H9 (cell line): ENCODE results near the gene MAST4. TPM values are rescaled to one million over a fixed set of nuclear protein-coding genes. Genes with fewer than 3 reads are reported as not detected.

Experiments used
- DNase-seq: peaks from one replicate; pipeline ENCODE4 v3.0.0-alpha.2; 2017
- H2AFZ ChIP-seq: one replicate; pipeline ENCODE4 v1.6.1; 2013; ENCODE audit warnings: mild to moderate bottlenecking, low read length, control low read depth, moderate library complexity
- H2AK5ac ChIP-seq: 2 replicates; pipeline ENCODE4 v1.6.1; 2013; ENCODE audit warnings: low read length, control low read depth, mixed read lengths; ENCODE audit not compliant: insufficient read length
- H2BK120ac ChIP-seq: one replicate; pipeline ENCODE4 v1.6.1; 2013; ENCODE audit warnings: low read depth, mild to moderate bottlenecking, low read length, control low read depth, inconsistent platforms; ENCODE audit not compliant: poor library complexity, severe bottlenecking
- H2BK12ac ChIP-seq: 2 replicates; pipeline ENCODE4 v1.6.1; 2013; ENCODE audit warnings: low read length, control low read depth, mixed read lengths, low read depth; ENCODE audit not compliant: insufficient read length
- H2BK15ac ChIP-seq: 2 replicates; pipeline ENCODE4 v1.6.1; 2013; ENCODE audit warnings: low read depth, low read length, control low read depth
- H2BK20ac ChIP-seq: one replicate; pipeline ENCODE4 v1.6.1; 2013; ENCODE audit warnings: low read depth, mild to moderate bottlenecking, low read length, control low read depth, inconsistent platforms; ENCODE audit not compliant: poor library complexity, severe bottlenecking
- H2BK5ac ChIP-seq: 2 replicates; pipeline ENCODE4 v1.6.1; 2013; ENCODE audit warnings: low read length, control low read depth, mixed read lengths; ENCODE audit not compliant: insufficient read length
- H3K14ac ChIP-seq: 2 replicates; pipeline ENCODE4 v1.6.1; 2013; ENCODE audit warnings: low read length, control low read depth; ENCODE audit not compliant: insufficient read depth
- H3K18ac ChIP-seq: 2 replicates; pipeline ENCODE4 v1.6.1; 2013; ENCODE audit warnings: low read depth, mild to moderate bottlenecking, mixed read lengths, low read length, control low read depth; ENCODE audit not compliant: insufficient read length
- H3K23ac ChIP-seq: 2 replicates; pipeline ENCODE4 v1.6.1; 2013; ENCODE audit warnings: low read length, control low read depth, mixed read lengths, low read depth; ENCODE audit not compliant: insufficient read length
- H3K23me2 ChIP-seq: 2 replicates; pipeline ENCODE4 v1.6.1; 2013; ENCODE audit warnings: low read depth, mild to moderate bottlenecking, mixed read lengths, low read length, control low read depth; ENCODE audit not compliant: insufficient read length, poor library complexity, severe bottlenecking
- H3K27ac ChIP-seq: 2 replicates; pipeline ENCODE4 v1.5.1; 2013; ENCODE audit warnings: low read length, control low read depth, mixed read lengths, low read depth; ENCODE audit not compliant: insufficient read length
- H3K27me3 ChIP-seq: 2 replicates; pipeline ENCODE4 v1.6.1; 2013; ENCODE audit warnings: low read length, control low read depth, inconsistent platforms; ENCODE audit not compliant: insufficient read depth
- H3K4ac ChIP-seq: 2 replicates; pipeline ENCODE4 v1.6.1; 2013; ENCODE audit warnings: low read depth, mild to moderate bottlenecking, control low read depth, inconsistent platforms, low read length, moderate library complexity
- H3K4me1 ChIP-seq: 2 replicates; pipeline ENCODE4 v1.6.1; 2013; ENCODE audit warnings: low read length, control low read depth, inconsistent platforms; ENCODE audit not compliant: insufficient read depth
- H3K4me2 ChIP-seq: 2 replicates; pipeline ENCODE4 v1.6.1; 2013; ENCODE audit warnings: low read length, control low read depth, mixed read lengths; ENCODE audit not compliant: insufficient read length, insufficient read depth
- H3K56ac ChIP-seq: 2 replicates; pipeline ENCODE4 v1.6.1; 2013; ENCODE audit warnings: low read depth, mild to moderate bottlenecking, mixed read lengths, low read length, control low read depth; ENCODE audit not compliant: insufficient read length
- H3K79me1 ChIP-seq: 2 replicates; pipeline ENCODE4 v1.6.1; 2013; ENCODE audit warnings: low read depth, mild to moderate bottlenecking, moderate library complexity, low read length, control low read depth, inconsistent platforms; ENCODE audit not compliant: insufficient read depth, poor library complexity, severe bottlenecking
- H3K79me2 ChIP-seq: 2 replicates; pipeline ENCODE4 v1.6.1; 2013; ENCODE audit warnings: low read length, control low read depth, inconsistent platforms; ENCODE audit not compliant: insufficient read depth
- H3K9ac ChIP-seq: 2 replicates; pipeline ENCODE4 v1.6.1; 2013; ENCODE audit warnings: low read length, control low read depth, mixed read lengths; ENCODE audit not compliant: insufficient read length; ENCODE audit errors: extremely low read depth
- H3K9me3 ChIP-seq: one replicate; pipeline ENCODE4 v1.6.1; 2013; ENCODE audit warnings: low read depth, low read length, inconsistent platforms; ENCODE audit not compliant: control insufficient read depth
- H3T11ph ChIP-seq: one replicate; pipeline ENCODE4 v1.6.1; 2013; ENCODE audit warnings: mild to moderate bottlenecking, low read length, control low read depth, inconsistent platforms
- H4K20me1 ChIP-seq: one replicate; pipeline ENCODE4 v1.6.1; 2013; ENCODE audit not compliant: control insufficient read depth, insufficient read length, insufficient read depth
- H4K5ac ChIP-seq: 2 replicates; pipeline ENCODE4 v1.6.1; 2013; ENCODE audit warnings: low read depth, mild to moderate bottlenecking, mixed read lengths, low read length, control low read depth; ENCODE audit not compliant: insufficient read length
- H4K8ac ChIP-seq: replicated peaks from 2 replicates; pipeline ENCODE4 v1.6.1; 2013; ENCODE audit warnings: low read length, control low read depth, mixed read lengths, low read depth; ENCODE audit not compliant: insufficient read length
- H4K91ac ChIP-seq: 2 replicates; pipeline ENCODE4 v1.6.1; 2013; ENCODE audit warnings: low read depth, mild to moderate bottlenecking, moderate library complexity, mixed read lengths, low read length, control low read depth; ENCODE audit not compliant: insufficient read length
- H3K27ac Mint-ChIP-seq, 3 experiments: 2 replicates in 2 of 3; 3 replicates in 1 of 3; pipeline ENCODE4 v1.8.0; 2020 to 2021; ENCODE audit warnings: mixed read lengths in 3 of 3, mild to moderate bottlenecking in 1 of 3, moderate library complexity in 1 of 3
- H3K27me3 Mint-ChIP-seq: 2 replicates; pipeline ENCODE4 v1.8.0; 2021; ENCODE audit warnings: low read depth, mild to moderate bottlenecking, moderate library complexity, mixed read lengths
- H3K36me3 Mint-ChIP-seq, 3 experiments: 2 replicates in 2 of 3; 3 replicates in 1 of 3; pipeline ENCODE4 v1.8.0; 2020 to 2021; ENCODE audit warnings: low read depth in 3 of 3, mixed read lengths in 3 of 3; ENCODE audit not compliant: insufficient read depth in 1 of 3
- H3K4me1 Mint-ChIP-seq, 2 experiments: 2 replicates each; pipeline ENCODE4 v1.8.0; 2020; ENCODE audit warnings: mixed read lengths in 2 of 2
- H3K4me3 Mint-ChIP-seq, 2 experiments: 2 replicates in 1 of 2; 3 replicates in 1 of 2; pipeline ENCODE4 v1.8.0; 2020 to 2021; ENCODE audit warnings: mild to moderate bottlenecking in 2 of 2, mixed read lengths in 2 of 2, moderate library complexity in 1 of 2
- H3K9me3 Mint-ChIP-seq, 2 experiments: 2 replicates in 1 of 2; 3 replicates in 1 of 2; pipeline ENCODE4 v1.8.0; 2020; ENCODE audit warnings: mild to moderate bottlenecking in 2 of 2, mixed read lengths in 2 of 2, moderate library complexity in 1 of 2
- WGBS: extraction: QIAGEN DNeasy Blood & Tissue Kit; methylation state at CpG from one replicate; pipeline ENCODE4 v1.1.7; 2013; ENCODE audit warnings: missing lambda C conversion rate, low lambda C conversion rate, mixed read lengths; ENCODE audit not compliant: insufficient read length; ENCODE audit errors: extremely low coverage; 5-methylcytosine and 5-hydroxymethylcytosine counted together
- total RNA-seq: library from RNA; stranded (reverse); gene quantifications from 2 replicates; pipeline ENCODE4 v1.2.1, GENCODE V29; 2021
- TF ChIP-seq, protein P1 (sequence below): fragments of 200-600 bp; sonication (generic); conservative IDR thresholded peaks from 3 replicates; pipeline ENCODE4 v1.8.0; 2021; ENCODE audit warnings: antibody characterized with exemption, mild to moderate bottlenecking

MAST4 gene
- total RNA-seq, 1 experiment from 2014 or later = 3.7 TPM

DNA sequence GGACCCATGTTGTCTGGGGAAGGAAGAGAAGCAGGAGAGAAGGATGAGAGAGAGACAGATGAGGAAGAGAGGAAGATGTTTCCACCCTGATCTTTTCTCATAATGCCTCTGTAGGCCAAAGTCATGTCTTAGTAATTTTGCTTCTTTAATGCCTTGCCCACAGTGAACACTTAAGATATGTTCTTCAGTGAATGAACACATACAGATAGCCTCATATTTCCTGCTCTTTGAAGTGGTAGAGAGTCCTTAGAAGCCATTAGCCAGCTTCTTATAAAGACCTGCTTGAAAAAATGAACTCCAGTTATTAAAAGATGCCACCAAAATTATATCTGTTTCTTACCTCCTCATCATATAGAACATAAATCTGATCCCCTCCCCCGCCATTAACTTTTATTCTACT, 356.0 kb downstream of the MAST4 start:
- Mint-ChIP-seq H3K27me3 (no peaks in the 10 kb centered on the region; the same call in none of the 2 replicates), H3K36me3 (no peaks in the 10 kb centered on the region), H3K9me3 (no peaks in the 10 kb centered on the region), H3K27ac (no peak overlapping the region), H3K4me3 (no peak overlapping the region), H3K4me1 (peaks cover 2 to 9% of the 10 kb centered on the region in 2 experiments)
- no peaks in the 10 kb centered on the region for H3K23me2 ChIP-seq
- no peak overlapping the region for H4K8ac ChIP-seq
- no peak overlapping the region for H3K9ac ChIP-seq
- H2BK5ac ChIP-seq = no peak overlapping the region
- no peak overlapping the region for H3K18ac ChIP-seq
- H3K23ac ChIP-seq = no peak overlapping the region
- no peak overlapping the region for H3K56ac ChIP-seq
- no peaks in the 10 kb centered on the region for H3K9me3 ChIP-seq
- H3K4me2 ChIP-seq = no peak overlapping the region
- no peaks in the 10 kb centered on the region for H3K4me1 ChIP-seq
- no CpG with 5 or more reads among the region's 1 CpG for WGBS
- H3K4ac ChIP-seq = no peak overlapping the region
- H3K79me1 ChIP-seq = no peaks in the 10 kb centered on the region
- no peaks in the 10 kb centered on the region for H4K20me1 ChIP-seq
- H2BK15ac ChIP-seq = no peak overlapping the region
- TF ChIP-seq, protein P1, sequence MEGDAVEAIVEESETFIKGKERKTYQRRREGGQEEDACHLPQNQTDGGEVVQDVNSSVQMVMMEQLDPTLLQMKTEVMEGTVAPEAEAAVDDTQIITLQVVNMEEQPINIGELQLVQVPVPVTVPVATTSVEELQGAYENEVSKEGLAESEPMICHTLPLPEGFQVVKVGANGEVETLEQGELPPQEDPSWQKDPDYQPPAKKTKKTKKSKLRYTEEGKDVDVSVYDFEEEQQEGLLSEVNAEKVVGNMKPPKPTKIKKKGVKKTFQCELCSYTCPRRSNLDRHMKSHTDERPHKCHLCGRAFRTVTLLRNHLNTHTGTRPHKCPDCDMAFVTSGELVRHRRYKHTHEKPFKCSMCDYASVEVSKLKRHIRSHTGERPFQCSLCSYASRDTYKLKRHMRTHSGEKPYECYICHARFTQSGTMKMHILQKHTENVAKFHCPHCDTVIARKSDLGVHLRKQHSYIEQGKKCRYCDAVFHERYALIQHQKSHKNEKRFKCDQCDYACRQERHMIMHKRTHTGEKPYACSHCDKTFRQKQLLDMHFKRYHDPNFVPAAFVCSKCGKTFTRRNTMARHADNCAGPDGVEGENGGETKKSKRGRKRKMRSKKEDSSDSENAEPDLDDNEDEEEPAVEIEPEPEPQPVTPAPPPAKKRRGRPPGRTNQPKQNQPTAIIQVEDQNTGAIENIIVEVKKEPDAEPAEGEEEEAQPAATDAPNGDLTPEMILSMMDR = no peak
- H3T11ph ChIP-seq = no peak overlapping the region
- H2BK120ac ChIP-seq = no peak overlapping the region
- no peak overlapping the region for H2BK12ac ChIP-seq
- no peaks in the 10 kb centered on the region for H3K27me3 ChIP-seq
- H2BK20ac ChIP-seq = no peak overlapping the region
- DNase-seq = no peak
- H4K91ac ChIP-seq = no peak overlapping the region
- H3K79me2 ChIP-seq = no peaks in the 10 kb centered on the region
- H2AK5ac ChIP-seq = no peak overlapping the region
- H2AFZ ChIP-seq = no peak overlapping the region
- H3K14ac ChIP-seq = no peak overlapping the region
- no peak overlapping the region for H3K27ac ChIP-seq
- H4K5ac ChIP-seq = no peak overlapping the region
